IMR-90 (cell line): ENCODE measurements around the gene HIRA. TPM values are rescaled to one million over a fixed set of nuclear protein-coding genes. Genes with fewer than 3 reads are reported as not detected.

ENCODE experiments used
- ATAC-seq: fragments of 200-7000 bp; cut with Tn5 transposase; 2 replicates; pipeline ENCODE4 v1.9.1; 2020; ENCODE audit warnings: low read depth, mild to moderate bottlenecking, moderate library complexity
- BruUV-seq: library from RNA; stranded (reverse); fragments of 400-500 nt; replicated peaks from 2 replicates; lab custom pipeline; 2021; lab: Mats Ljungman, UMichigan
- CTCF ChIA-PET: fragments of 300-600 bp; formaldehyde crosslinking; extraction: SDS; loops from one replicate; lab custom pipeline; 2021; ENCODE audit warnings: antibody characterized with exemption; lab: Yijun Ruan, JAX
- POLR2A ChIA-PET: fragments of 300-600 bp; sonication (Branson Sonifier 250); formaldehyde crosslinking; loops from one replicate; lab custom pipeline; 2022; ENCODE audit warnings: antibody characterized with exemption; ENCODE audit not compliant: unreplicated experiment; lab: Charles Lee
- DNase-seq: peaks from one replicate; pipeline ENCODE4 v3.0.0; 2013
- H2AFZ ChIP-seq: replicated peaks from 2 replicates; pipeline ENCODE3; 2013; ENCODE audit warnings: low read length, mild to moderate bottlenecking; ENCODE audit not compliant: poor library complexity
- H2AK5ac ChIP-seq: 2 replicates; pipeline ENCODE4 v1.6.1; 2013; ENCODE audit warnings: low read depth, low read length, inconsistent platforms
- H2AK9ac ChIP-seq: replicated peaks from 2 replicates; pipeline ENCODE3; 2013; ENCODE audit warnings: mild to moderate bottlenecking, low read depth, low read length, moderate library complexity; ENCODE audit not compliant: poor library complexity
- H2BK120ac ChIP-seq: 2 replicates; pipeline ENCODE4 v1.6.1; 2013; ENCODE audit warnings: low read depth, low read length, inconsistent platforms
- H2BK15ac ChIP-seq: 3 replicates; pipeline ENCODE4 v1.6.1; 2013; ENCODE audit warnings: low read depth, low read length, inconsistent platforms
- H2BK20ac ChIP-seq: 2 replicates; pipeline ENCODE4 v1.6.1; 2013; ENCODE audit warnings: low read depth, mild to moderate bottlenecking, inconsistent platforms, low read length, moderate library complexity
- H2BK5ac ChIP-seq: 2 replicates; pipeline ENCODE4 v1.6.1; 2013; ENCODE audit warnings: mild to moderate bottlenecking, low read depth, low read length, inconsistent platforms; ENCODE audit not compliant: poor library complexity, severe bottlenecking
- H3K14ac ChIP-seq: replicated peaks from 2 replicates; pipeline ENCODE4 v1.6.1; 2013; ENCODE audit warnings: low read depth, low read length, inconsistent platforms
- H3K18ac ChIP-seq: 2 replicates; pipeline ENCODE4 v1.6.1; 2013; ENCODE audit warnings: low read depth, low read length, control low read depth
- H3K23ac ChIP-seq: 2 replicates; pipeline ENCODE4 v1.6.1; 2013; ENCODE audit warnings: low read depth, low read length, inconsistent platforms
- H3K27ac ChIP-seq: 2 replicates; pipeline ENCODE4 v1.5.1; 2013; ENCODE audit warnings: mild to moderate bottlenecking, control low read depth, low read length; ENCODE audit not compliant: insufficient read depth
- H3K27me3 ChIP-seq: 2 replicates; pipeline ENCODE4 v1.6.1; 2013; ENCODE audit warnings: low read length; ENCODE audit not compliant: control insufficient read depth, insufficient read depth
- H3K36me3 ChIP-seq: 2 replicates; pipeline ENCODE4 v1.6.1; 2013; ENCODE audit warnings: low read length, mixed read lengths; ENCODE audit not compliant: control insufficient read depth, insufficient read depth
- H3K4ac ChIP-seq: 2 replicates; pipeline ENCODE4 v1.6.1; 2013; ENCODE audit warnings: low read depth, low read length, inconsistent platforms
- H3K4me1 ChIP-seq: 2 replicates; pipeline ENCODE4 v1.6.1; 2013; ENCODE audit warnings: low read length, mixed read lengths; ENCODE audit not compliant: control insufficient read depth, insufficient read depth
- H3K4me2 ChIP-seq: 2 replicates; pipeline ENCODE4 v1.6.1; 2013; ENCODE audit warnings: low read depth, mild to moderate bottlenecking, control low read depth, low read length, moderate library complexity
- H3K4me3 ChIP-seq: 2 replicates; pipeline ENCODE4 v1.5.1; 2013; ENCODE audit warnings: low read depth, mild to moderate bottlenecking, control low read depth, low read length, moderate library complexity; ENCODE audit not compliant: insufficient read depth
- H3K56ac ChIP-seq: 2 replicates; pipeline ENCODE4 v1.6.1; 2013; ENCODE audit warnings: low read length, inconsistent platforms; ENCODE audit not compliant: insufficient read depth; ENCODE audit errors: extremely low read depth
- H3K79me1 ChIP-seq, 2 experiments: 2 replicates each; pipeline ENCODE4 v1.6.1; 2013; ENCODE audit warnings: low read length in 2 of 2, inconsistent platforms in 1 of 2, low read depth in 1 of 2
- H3K9ac ChIP-seq: 2 replicates; pipeline ENCODE4 v1.6.1; 2013; ENCODE audit warnings: low read depth, low read length, control low read depth
- H3K9me1 ChIP-seq: 2 replicates; pipeline ENCODE4 v1.6.1; 2013; ENCODE audit warnings: low read length, inconsistent platforms; ENCODE audit not compliant: insufficient read depth
- H3K9me3 ChIP-seq: 2 replicates; pipeline ENCODE4 v1.6.1; 2013; ENCODE audit warnings: low read length; ENCODE audit not compliant: control insufficient read depth, insufficient read depth
- H4K20me1 ChIP-seq: 2 replicates; pipeline ENCODE4 v1.6.1; 2013; ENCODE audit warnings: low read length, inconsistent platforms; ENCODE audit not compliant: insufficient read depth
- H4K5ac ChIP-seq: 2 replicates; pipeline ENCODE4 v1.6.1; 2013; ENCODE audit warnings: mild to moderate bottlenecking, low read depth, low read length, control low read depth
- H4K8ac ChIP-seq, 2 experiments: 2 replicates each; pipeline ENCODE4 v1.6.1; 2013; ENCODE audit warnings: low read depth in 2 of 2, low read length in 2 of 2, control low read depth in 1 of 2, inconsistent platforms in 1 of 2
- H4K91ac ChIP-seq: 2 replicates; pipeline ENCODE4 v1.6.1; 2013; ENCODE audit warnings: low read depth, low read length, inconsistent platforms; ENCODE audit not compliant: insufficient read depth
- BHLHE40 ChIP-seq: fragments of 150-350 bp; IDR thresholded peaks from 2 replicates; pipeline ENCODE4 v1.6.1; 2016; ENCODE audit warnings: mild to moderate bottlenecking, low read depth, low read length
- CEBPB ChIP-seq: IDR thresholded peaks from 2 replicates; pipeline ENCODE4 v1.6.1; 2012; ENCODE audit warnings: low read depth, low read length, improper control_type of control experiment
- CHD1 ChIP-seq: IDR thresholded peaks from 2 replicates; pipeline ENCODE4 v1.6.1; 2012; ENCODE audit warnings: low read depth, low read length, improper control_type of control experiment
- FOS ChIP-seq: fragments of 150-350 bp; IDR thresholded peaks from 2 replicates; pipeline ENCODE4 v1.6.1; 2016; ENCODE audit warnings: low read depth, low read length
- MAZ ChIP-seq: IDR thresholded peaks from 2 replicates; pipeline ENCODE4 v1.6.1; 2012; ENCODE audit warnings: low read depth, mild to moderate bottlenecking, low read length, improper control_type of control experiment, moderate library complexity, borderline replicate concordance
- MXI1 ChIP-seq: IDR thresholded peaks from 2 replicates; pipeline ENCODE4 v1.6.1; 2012; ENCODE audit warnings: low read depth, mild to moderate bottlenecking, low read length, moderate library complexity, borderline replicate concordance
- NFE2L2 ChIP-seq: fragments of 150-350 bp; IDR thresholded peaks from 2 replicates; pipeline ENCODE4 v1.6.1; 2016; ENCODE audit warnings: low read depth, mild to moderate bottlenecking, low read length
- POLR2A ChIP-seq: IDR thresholded peaks from 2 replicates; pipeline ENCODE4 v1.6.1; 2012; ENCODE audit warnings: mild to moderate bottlenecking, low read depth, low read length
- RAD21 ChIP-seq: IDR thresholded peaks from 2 replicates; pipeline ENCODE4 v1.6.1; 2012; ENCODE audit warnings: low read length, improper control_type of control experiment
- RCOR1 ChIP-seq: IDR thresholded peaks from 2 replicates; pipeline ENCODE4 v1.6.1; 2012; ENCODE audit warnings: mild to moderate bottlenecking, low read length, improper control_type of control experiment; ENCODE audit not compliant: insufficient replicate concordance
- RFX5 ChIP-seq: IDR thresholded peaks from 2 replicates; pipeline ENCODE4 v1.8.0; 2012; ENCODE audit warnings: low read depth, mild to moderate bottlenecking, low read length, moderate library complexity
- SMC3 ChIP-seq: fragments of 150-350 bp; IDR thresholded peaks from 2 replicates; pipeline ENCODE4 v1.6.1; 2016; ENCODE audit warnings: low read depth, mild to moderate bottlenecking, antibody characterized with exemption, low read length, moderate library complexity
- WGBS, 2 experiments: methylation state at CpG; one replicate each; pipeline versions ENCODE4 v1.1.5 to v1.1.7; 2013; ENCODE audit warnings: missing lambda C conversion rate in 2 of 2; ENCODE audit not compliant: insufficient read length in 1 of 2; ENCODE audit errors: extremely low coverage in 2 of 2; 5-methylcytosine and 5-hydroxymethylcytosine counted together
- dilution Hi-C: fragments of 300-500 bp; cut with HindIII; formaldehyde crosslinking; loops from one replicate; pipeline ENCODE4 v1.14.3; 2018; ENCODE audit warnings: low sequenced_read_pairs; ENCODE audit not compliant: unreplicated experiment
- in situ Hi-C: fragments of 300-500 bp; cut with MboI; formaldehyde crosslinking; loops from 3 replicates; pipeline ENCODE4 v1.14.3; 2019; ENCODE audit warnings: low sequenced_read_pairs, inconsistent platforms, mixed read lengths
- intact Hi-C: fragments of 100-400 bp; cut with micrococcal nuclease; formaldehyde crosslinking; loops from 2 replicates; pipeline ENCODE4 v1.10.0; 2022
- polyA plus RNA-seq, 3 experiments: library from polyadenylated mRNA; depleted of rRNA; stranded (reverse); fragments of >200 nt; gene quantifications; 2 replicates each; pipeline ENCODE4 v1.2.3, GENCODE V29; 2012; ENCODE audit warnings: low replicate concordance in 1 of 3
- total RNA-seq: library from RNA; depleted of rRNA; stranded (reverse); fragments of >200 nt; gene quantifications from 2 replicates; pipeline ENCODE4 v1.2.3, GENCODE V29; 2012
- TF ChIP-seq, protein P1 (sequence below): conservative IDR thresholded peaks from 2 replicates; pipeline ENCODE4 v1.5.1; 2012; ENCODE audit warnings: mild to moderate bottlenecking, low read depth, low read length, improper control_type of control experiment
- TF ChIP-seq, protein P2 (sequence below): fragments of 150-350 bp; IDR thresholded peaks from 2 replicates; pipeline ENCODE4 v1.6.1; 2016; ENCODE audit warnings: low read depth, mild to moderate bottlenecking, low read length, moderate library complexity, borderline replicate concordance
- TF ChIP-seq, protein P3 (sequence below): fragments of 150-350 bp; IDR thresholded peaks from 2 replicates; pipeline ENCODE4 v1.6.1; 2017; ENCODE audit warnings: mild to moderate bottlenecking, antibody characterized with exemption, low read length, low read depth

HIRA gene
- total and polyA plus RNA-seq, 2 of the 4 experiments (the other 2 are of a cell fraction): 14.5 to 24.2 TPM

DNA sequence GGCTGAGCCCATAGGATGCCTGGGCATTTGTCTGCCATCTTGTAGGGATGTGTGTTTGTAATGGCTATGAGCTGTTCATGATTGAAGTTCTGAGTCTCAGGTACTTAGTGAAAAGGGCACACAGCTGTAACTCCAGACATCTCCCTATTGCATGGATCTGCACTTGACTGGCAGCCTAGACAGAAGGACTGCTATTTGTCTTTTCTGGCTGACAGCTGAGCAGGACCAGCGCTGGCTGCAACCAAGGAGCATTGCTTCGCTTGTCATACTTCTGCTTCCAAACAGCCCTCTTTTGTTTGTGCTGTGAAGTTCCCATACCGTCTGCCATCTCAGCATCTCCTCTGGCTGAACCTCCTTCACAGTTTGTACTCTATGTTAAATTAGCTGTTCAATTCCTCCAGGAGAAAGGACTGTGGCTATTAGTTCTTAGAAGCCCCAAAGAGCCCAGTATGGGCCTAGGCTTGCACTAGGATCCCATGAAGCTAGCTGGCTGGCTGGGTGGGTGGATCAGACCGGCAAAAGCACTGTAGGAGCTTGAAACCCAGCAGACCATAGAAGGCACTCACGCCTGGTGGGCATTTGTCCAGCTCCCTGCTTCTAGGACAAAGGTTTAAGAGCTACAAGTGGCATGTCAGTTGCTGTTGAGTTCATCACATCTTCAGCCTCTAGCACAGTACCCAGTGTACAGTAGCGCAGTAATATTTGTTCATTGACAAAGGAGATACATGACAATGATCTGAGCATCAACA, 20.4 kb downstream of the HIRA start:
- Histone ChIP-seq H3K4me2 (no peak overlapping the region), H3K14ac (no peak overlapping the region), H2AK9ac (no peak overlapping the region), H3K9me1 (peaks cover 14% of the 10 kb centered on the region), H4K5ac (no peak overlapping the region), H2BK120ac (no peak overlapping the region), H2BK15ac (no peak overlapping the region), H2AK5ac (no peak overlapping the region), H2BK5ac (no peak overlapping the region), H3K4me3 (no peak overlapping the region), H3K9me3 (no peaks in the 10 kb centered on the region), H3K79me1 (peaks cover 37 to 78% of the 10 kb centered on the region in 2 experiments), H4K91ac (no peak overlapping the region), H4K20me1 (peaks cover 44% of the 10 kb centered on the region), H2BK20ac (no peak overlapping the region), H3K27ac (no peak overlapping the region), H3K56ac (no peak overlapping the region), H3K36me3 (peaks cover 26% of the 10 kb centered on the region), H2AFZ (no peak overlapping the region), H3K4me1 (peaks cover 3% of the 10 kb centered on the region), H3K9ac (no peak overlapping the region), H3K23ac (no peak overlapping the region), H3K27me3 (no peaks in the 10 kb centered on the region), H3K4ac (no peak overlapping the region), H3K18ac (no peak overlapping the region), H4K8ac (no peak overlapping the region)
- CTCF ChIA-PET: no interaction called here
- no peak for ATAC-seq
- dilution Hi-C loops: no loop called here
- in situ Hi-C loops: no loop called here
- 83% methylated on average over 2 of the region's 6 CpGs; no CpG with 5 or more reads in 1 of the 2 experiments for WGBS, 2 experiments
- intact Hi-C loops: no loop called here
- DNase-seq: no peak
- BruUV-seq: no TSS peak
- POLR2A ChIA-PET: interaction anchor here (0.8 kb wide), 1 partner anchor 43 kb away, joined by 4 read pairs; no protein-coding TSS in a partner anchor
- TF ChIP-seq, protein P1, sequence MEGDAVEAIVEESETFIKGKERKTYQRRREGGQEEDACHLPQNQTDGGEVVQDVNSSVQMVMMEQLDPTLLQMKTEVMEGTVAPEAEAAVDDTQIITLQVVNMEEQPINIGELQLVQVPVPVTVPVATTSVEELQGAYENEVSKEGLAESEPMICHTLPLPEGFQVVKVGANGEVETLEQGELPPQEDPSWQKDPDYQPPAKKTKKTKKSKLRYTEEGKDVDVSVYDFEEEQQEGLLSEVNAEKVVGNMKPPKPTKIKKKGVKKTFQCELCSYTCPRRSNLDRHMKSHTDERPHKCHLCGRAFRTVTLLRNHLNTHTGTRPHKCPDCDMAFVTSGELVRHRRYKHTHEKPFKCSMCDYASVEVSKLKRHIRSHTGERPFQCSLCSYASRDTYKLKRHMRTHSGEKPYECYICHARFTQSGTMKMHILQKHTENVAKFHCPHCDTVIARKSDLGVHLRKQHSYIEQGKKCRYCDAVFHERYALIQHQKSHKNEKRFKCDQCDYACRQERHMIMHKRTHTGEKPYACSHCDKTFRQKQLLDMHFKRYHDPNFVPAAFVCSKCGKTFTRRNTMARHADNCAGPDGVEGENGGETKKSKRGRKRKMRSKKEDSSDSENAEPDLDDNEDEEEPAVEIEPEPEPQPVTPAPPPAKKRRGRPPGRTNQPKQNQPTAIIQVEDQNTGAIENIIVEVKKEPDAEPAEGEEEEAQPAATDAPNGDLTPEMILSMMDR: no peak
- TF ChIP-seq POLR2A (no peak), FOS (no peak), MXI1 (no peak), CHD1 (no peak), CEBPB (no peak), NFE2L2 (no peak), BHLHE40 (no peak), SMC3 (no peak), RFX5 (no peak), MAZ (no peak), RCOR1 (no peak), RAD21 (no peak)
- TF ChIP-seq, protein P2, sequence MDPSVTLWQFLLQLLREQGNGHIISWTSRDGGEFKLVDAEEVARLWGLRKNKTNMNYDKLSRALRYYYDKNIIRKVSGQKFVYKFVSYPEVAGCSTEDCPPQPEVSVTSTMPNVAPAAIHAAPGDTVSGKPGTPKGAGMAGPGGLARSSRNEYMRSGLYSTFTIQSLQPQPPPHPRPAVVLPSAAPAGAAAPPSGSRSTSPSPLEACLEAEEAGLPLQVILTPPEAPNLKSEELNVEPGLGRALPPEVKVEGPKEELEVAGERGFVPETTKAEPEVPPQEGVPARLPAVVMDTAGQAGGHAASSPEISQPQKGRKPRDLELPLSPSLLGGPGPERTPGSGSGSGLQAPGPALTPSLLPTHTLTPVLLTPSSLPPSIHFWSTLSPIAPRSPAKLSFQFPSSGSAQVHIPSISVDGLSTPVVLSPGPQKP: no peak
- TF ChIP-seq, protein P3, sequence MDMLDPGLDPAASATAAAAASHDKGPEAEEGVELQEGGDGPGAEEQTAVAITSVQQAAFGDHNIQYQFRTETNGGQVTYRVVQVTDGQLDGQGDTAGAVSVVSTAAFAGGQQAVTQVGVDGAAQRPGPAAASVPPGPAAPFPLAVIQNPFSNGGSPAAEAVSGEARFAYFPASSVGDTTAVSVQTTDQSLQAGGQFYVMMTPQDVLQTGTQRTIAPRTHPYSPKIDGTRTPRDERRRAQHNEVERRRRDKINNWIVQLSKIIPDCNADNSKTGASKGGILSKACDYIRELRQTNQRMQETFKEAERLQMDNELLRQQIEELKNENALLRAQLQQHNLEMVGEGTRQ: no peak
